Tibial artery (tissue), 4 donors: Measurements from ENCODE around the gene UVSSA.
A peak's percentile ranks its signal among the peaks of the same experiment; 100 is the strongest.
"Not testable (repeated sequence)": the region's sequence is repeated elsewhere in the genome, so short reads cannot be mapped to it uniquely, and the experiment has no call there.

Experiments used
- DNase-seq, 2 donors: peaks; one replicate each; pipeline ENCODE4 v3.0.0-alpha.2; 2019
- H3K27ac ChIP-seq, 2 donors: fragments of 200-600 bp; sonication (generic) in 1 of 2; 1 replicate in 1 of 2; 2 replicates in 1 of 2; pipeline ENCODE4 v1.5.1; 2018 to 2019; ENCODE audit warnings: mild to moderate bottlenecking in 1 of 2
- H3K27me3 ChIP-seq, 2 donors: fragments of 200-600 bp; sonication (generic) in 1 of 2; one replicate each; pipeline versions ENCODE4 v1.5.1 to v1.6.0; 2016 to 2019
- H3K36me3 ChIP-seq, 3 donors: fragments of 200-600 bp; sonication (generic) in 2 of 3; one replicate each; pipeline ENCODE4 v1.5.1; 2016 to 2019; ENCODE audit warnings: mild to moderate bottlenecking in 2 of 3
- H3K4me1 ChIP-seq, 4 donors: fragments of 200-600 bp; sonication (generic) in 2 of 4; 1 replicate in 3 of 4; 2 replicates in 1 of 4; pipeline ENCODE4 v1.5.1; 2016 to 2019
- H3K4me3 ChIP-seq, 2 donors: fragments of 200-600 bp; sonication (generic) in 1 of 2; 1 replicate in 1 of 2; 2 replicates in 1 of 2; pipeline ENCODE4 v1.5.1; 2018 to 2019; ENCODE audit warnings: mild to moderate bottlenecking in 2 of 2
- H3K9me3 ChIP-seq, 3 donors: fragments of 200-600 bp; sonication (generic) in 1 of 3; one replicate each; pipeline ENCODE4 v1.5.1; 2016 to 2019
- CTCF ChIP-seq, 2 experiments: fragments of 200-600 bp in 1 of 2; fragments of 450-650 bp in 1 of 2; IDR thresholded peaks; one replicate each; pipeline ENCODE4 v1.5.1; 2017 to 2019; ENCODE audit warnings: antibody characterized with exemption in 2 of 2, mild to moderate bottlenecking in 1 of 2, moderate library complexity in 1 of 2
- intact Hi-C: fragments of 100-400 bp; cut with DNase I; formaldehyde crosslinking; loops from one replicate; pipeline ENCODE4 v1.15.0; 2023; ENCODE audit warnings: low total_unique reads

Gene UVSSA

DNA sequence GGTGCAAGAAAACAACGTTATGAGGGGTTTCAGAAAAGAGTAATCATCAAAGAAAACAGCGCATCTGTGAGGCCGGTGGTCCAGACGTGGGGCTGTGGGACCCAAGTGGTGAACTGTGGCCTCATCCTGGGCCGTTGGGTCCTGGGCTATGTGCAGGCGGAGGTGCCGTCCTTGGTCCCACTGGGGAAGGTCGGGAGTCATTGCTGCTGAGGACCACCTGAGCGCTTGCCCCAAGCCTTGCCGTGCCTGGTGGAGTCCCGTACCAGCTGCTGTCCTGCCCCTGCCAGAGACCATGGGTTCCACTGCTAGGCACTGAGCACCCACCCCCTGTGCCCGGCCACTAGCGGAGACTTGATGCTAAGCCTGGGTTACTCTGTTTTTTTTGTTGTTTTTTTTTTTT, 25.5 kb upstream of the UVSSA start:
- Histone ChIP-seq H3K27ac (no peak overlapping the region), H3K4me1 (peaks cover 0 to 10% (median 5%) of the 10 kb centered on the region in 4 donors), H3K27me3 (no peaks in the 10 kb centered on the region), H3K4me3 (no peak overlapping the region), H3K36me3 (peaks cover 23 to 70% (median 68%) of the 10 kb centered on the region in 3 donors), H3K9me3 (no peaks in the 10 kb centered on the region)
- DNase-seq: no peak
- intact Hi-C loops: no loop called here
- no peak for TF ChIP-seq CTCF (IDR thresholded peaks at IDR 0.05)

DNA sequence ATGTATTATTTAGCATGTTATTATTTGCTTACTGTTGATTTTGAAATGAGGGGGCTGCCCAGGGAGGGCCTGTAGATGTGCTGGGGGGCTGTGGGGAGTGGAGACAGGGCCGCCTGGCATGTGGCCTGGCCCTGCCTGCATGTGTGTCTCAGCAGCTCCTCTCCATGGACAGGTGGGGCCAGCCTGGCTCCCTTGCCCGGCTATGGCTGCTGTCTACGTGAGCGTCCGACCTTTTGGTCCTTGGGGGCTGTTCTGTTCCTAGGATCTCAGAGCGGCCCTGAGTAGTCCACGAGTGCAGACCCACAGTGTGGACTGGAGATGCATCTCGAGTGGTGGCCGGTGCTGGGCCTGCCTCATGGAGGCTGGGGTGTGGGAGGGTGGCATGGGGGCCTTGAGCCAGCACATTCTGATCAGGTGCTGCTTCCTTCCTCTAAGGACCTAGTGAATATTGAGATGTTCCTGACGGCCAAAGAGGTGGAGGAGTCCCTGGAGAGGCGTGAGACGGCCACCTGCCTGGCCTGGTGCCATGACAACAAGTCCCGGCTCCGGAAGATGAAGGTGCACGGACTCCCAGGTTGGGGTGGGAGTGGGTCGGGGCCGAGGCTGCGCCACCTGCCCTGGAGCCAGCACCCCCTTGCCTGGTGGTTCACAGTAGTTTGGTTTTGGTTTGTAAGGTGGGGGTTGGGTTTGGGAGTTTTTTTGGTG, 24.9 kb upstream of the UVSSA start:
- Histone ChIP-seq H3K4me1 (peaks cover 0 to 10% (median 5%) of the 10 kb centered on the region in 4 donors), H3K9me3 (no peaks in the 10 kb centered on the region), H3K36me3 (peaks cover 21 to 70% (median 69%) of the 10 kb centered on the region in 3 donors), H3K27me3 (no peaks in the 10 kb centered on the region), H3K27ac (no peak overlapping the region), H3K4me3 (no peak overlapping the region)
- intact Hi-C loops: no loop called here
- TF ChIP-seq CTCF (IDR thresholded peaks at IDR 0.05): no peak
- no peak for DNase-seq

- no peaks in the 10 kb centered on the region for H3K27me3 ChIP-seq
- no peak for TF ChIP-seq CTCF (IDR thresholded peaks at IDR 0.05)
- peaks cover 20 to 70% (median 69%) of the 10 kb centered on the region in 3 donors for H3K36me3 ChIP-seq
- intact Hi-C loops: no loop called here
- no peak for DNase-seq
- peak overlapping the region in 1 of 2 donors; percentile 27 for H3K27ac ChIP-seq
- peaks cover 0 to 10% (median 5%) of the 10 kb centered on the region in 4 donors for H3K4me1 ChIP-seq
- no peaks in the 10 kb centered on the region for H3K9me3 ChIP-seq
- H3K4me3 ChIP-seq: no peak overlapping the region
Measured at GRCh38 chr4:1323280-1323634, 23.8 kb upstream of the UVSSA start.

DNA sequence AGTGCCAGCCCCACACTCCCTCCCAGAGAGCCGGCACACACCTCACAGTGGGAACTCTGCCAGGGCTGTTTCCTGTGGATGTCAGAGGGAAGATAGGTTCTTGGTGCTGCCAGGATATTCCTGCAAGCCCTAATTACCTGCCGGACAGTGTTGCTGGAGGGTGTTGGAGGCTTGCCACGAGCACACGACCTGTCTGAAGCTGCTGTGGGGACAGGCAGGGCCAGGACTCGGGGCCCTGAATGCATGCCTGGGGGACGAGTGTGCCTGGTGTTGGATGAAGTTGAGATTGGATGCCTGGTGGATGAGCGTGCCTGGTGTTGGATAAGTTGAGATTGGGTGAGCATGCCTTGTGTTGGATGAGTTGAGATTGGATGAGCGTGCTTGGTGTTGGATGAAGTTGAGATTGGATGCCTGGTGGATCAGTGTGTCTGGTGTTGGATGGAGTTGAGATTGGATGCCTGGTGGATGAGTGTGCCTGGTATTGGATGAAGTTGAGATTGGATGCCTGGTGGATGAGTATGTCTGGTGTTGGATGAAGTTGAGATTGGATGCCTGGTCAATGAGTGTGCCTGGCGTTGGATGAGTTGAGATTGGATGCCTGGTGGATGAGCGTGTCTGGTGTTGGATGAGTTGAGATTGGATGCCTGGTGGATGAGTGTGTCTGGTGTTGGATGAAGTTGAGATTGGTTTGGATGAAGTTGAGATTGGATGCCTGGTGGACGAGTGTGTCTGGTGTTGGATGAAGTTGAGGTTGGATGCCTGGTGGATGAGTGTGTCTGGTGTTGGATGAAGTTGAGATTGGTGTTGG, 23.2 kb upstream of the UVSSA start:
- DNase-seq: no peak
- H3K27me3 ChIP-seq: no peaks in the 10 kb centered on the region
- no peaks in the 10 kb centered on the region for H3K9me3 ChIP-seq
- H3K4me3 ChIP-seq: no peak overlapping the region
- peaks cover 22 to 70% (median 69%) of the 10 kb centered on the region in 3 donors for H3K36me3 ChIP-seq
- H3K27ac ChIP-seq: peak overlapping the region in 1 of 2 donors; percentile 27
- intact Hi-C loops: no loop called here
- peaks cover 0 to 10% (median 5%) of the 10 kb centered on the region in 4 donors for H3K4me1 ChIP-seq
- no peak for TF ChIP-seq CTCF (IDR thresholded peaks at IDR 0.05)

DNA sequence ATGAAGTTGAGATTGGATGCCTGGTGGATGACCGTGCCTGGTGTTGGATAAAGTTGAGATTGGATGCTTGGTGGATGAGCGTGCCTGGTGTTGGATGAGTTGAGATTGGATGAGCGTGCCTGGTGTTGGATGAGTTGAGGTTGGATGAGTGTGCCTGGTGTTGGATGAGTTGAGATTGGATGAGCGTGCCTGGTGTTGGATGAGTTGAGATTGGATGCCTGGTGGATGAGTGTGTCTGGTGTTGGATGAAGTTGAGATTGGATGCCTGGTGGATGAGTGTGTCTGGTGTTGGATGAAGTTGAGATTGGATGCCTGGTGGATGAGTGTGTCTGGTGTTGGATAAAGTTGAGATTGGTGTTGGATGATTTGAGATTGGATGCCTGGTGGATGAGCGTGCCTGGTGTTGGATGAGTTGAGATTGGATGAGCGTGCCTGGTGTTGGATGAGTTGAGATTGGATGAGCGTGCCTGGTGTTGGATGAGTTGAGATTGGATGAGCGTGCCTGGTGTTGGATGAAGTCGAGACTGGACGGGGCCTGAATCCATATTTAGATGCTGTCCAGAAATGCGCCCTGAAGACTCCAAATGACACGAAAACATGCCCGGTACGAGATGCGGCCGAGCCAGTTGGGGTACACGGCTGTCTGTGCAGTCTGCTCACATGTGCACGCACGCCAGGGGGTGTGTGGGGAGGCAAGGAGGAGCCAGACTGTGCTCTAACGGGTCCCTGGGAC, 22.4 kb upstream of the UVSSA start:
- DNase-seq, H3K9me3 ChIP-seq, H3K27ac ChIP-seq, H3K4me3 ChIP-seq, H3K27me3 ChIP-seq, intact Hi-C loops: not testable (repeated sequence)
- Histone ChIP-seq H3K36me3 (peaks cover 18 to 70% (median 70%) of the 10 kb centered on the region in 3 donors), H3K4me1 (peaks cover 0 to 10% (median 5%) of the 10 kb centered on the region in 4 donors)

GRCh38 chr4:1325176-1325480, 21.9 kb upstream of the UVSSA start:
- no peak for TF ChIP-seq CTCF (IDR thresholded peaks at IDR 0.05)
- intact Hi-C loops: no loop called here

More at GRCh38 chr4:1325176-1325480, 21.9 kb upstream of the UVSSA start:
- Histone ChIP-seq H3K36me3 (peaks cover 18 to 76% (median 75%) of the 10 kb centered on the region in 3 donors), H3K4me1 (peaks cover 0 to 10% (median 5%) of the 10 kb centered on the region in 4 donors), H3K9me3 (no peaks in the 10 kb centered on the region), H3K4me3 (no peak overlapping the region), H3K27me3 (no peaks in the 10 kb centered on the region), H3K27ac (no peak overlapping the region)
- DNase-seq: no peak
